Tracheal epithelial cell (primary cell): ENCODE results near the gene COQ8A. TPM values are rescaled to one million over a fixed set of nuclear protein-coding genes. Genes with fewer than 3 reads are reported as not detected.

Source experiments
- total RNA-seq: library from RNA; depleted of rRNA; stranded (reverse); fragments of >200 nt; gene quantifications from 2 replicates; pipeline ENCODE4 v1.2.1, GENCODE V29; 2014

The COQ8A gene
- 4.8 and 18.5 TPM in 2 replicates for total RNA-seq

GRCh38 chr1:226940029-226940805, at the start of gene COQ8A:
Gene COQ8A, plus strand, starts transcription at chr1:226940294. Its CDS starts 21,092 bp downstream, at chr1:226961386.

Other genes starting within 250 kb of the COQ8A start
- 2.2 and 4.3 TPM in 2 replicates for gene ITPKB, start 201.0 kb upstream of the COQ8A start, total RNA-seq
- gene PSEN2, start 69.7 kb upstream of the COQ8A start, total RNA-seq, result 21.3 and 29.2 TPM in 2 replicates